ENCODE measurements around the gene ZNF385D. TPM values are rescaled to one million over a fixed set of nuclear protein-coding genes. Genes with fewer than 3 reads are reported as not detected.

Gene ZNF385D
- total and polyA plus RNA-seq, 2 experiments from 2014 or later, result 2.7 to 12.3 TPM

- Histone ChIP-seq H3K36me3 (ENCODE audit: insufficient read depth) (no peaks in the 10 kb centered on the region), H3K79me2 (replicated peaks; ENCODE audit: insufficient read depth) (no peaks in the 10 kb centered on the region), H3K27ac (ENCODE audit: low read depth) (no peak overlapping the region), H2AFZ (no peak overlapping the region), H3K9me2 (ENCODE audit: insufficient read depth) (no peaks in the 10 kb centered on the region), H3K4me2 (no peak overlapping the region), H3K4me3 (no peak overlapping the region), H4K20me1 (replicated peaks; ENCODE audit: insufficient read depth) (no peaks in the 10 kb centered on the region), H3K27me3 (ENCODE audit: insufficient read depth) (no peaks in the 10 kb centered on the region), H3F3A (replicated peaks; ENCODE audit: low read depth) (no peaks in the 10 kb centered on the region), H3K4me1 (ENCODE audit: insufficient read depth) (peaks cover 5% of the 10 kb centered on the region; the same call in 1 of the 2 replicates)
- no peaks in the 10 kb centered on the region for H3K9me3 Mint-ChIP-seq
- H3K4me3 Mint-ChIP-seq, result no peak overlapping the region
- ATAC-seq (no peak), DNase-seq (ENCODE audit: low spot score) (no peak)
- H3K36me3 Mint-ChIP-seq (ENCODE audit: low read depth), result no peaks in the 10 kb centered on the region
- TF ChIP-seq, protein P1, sequence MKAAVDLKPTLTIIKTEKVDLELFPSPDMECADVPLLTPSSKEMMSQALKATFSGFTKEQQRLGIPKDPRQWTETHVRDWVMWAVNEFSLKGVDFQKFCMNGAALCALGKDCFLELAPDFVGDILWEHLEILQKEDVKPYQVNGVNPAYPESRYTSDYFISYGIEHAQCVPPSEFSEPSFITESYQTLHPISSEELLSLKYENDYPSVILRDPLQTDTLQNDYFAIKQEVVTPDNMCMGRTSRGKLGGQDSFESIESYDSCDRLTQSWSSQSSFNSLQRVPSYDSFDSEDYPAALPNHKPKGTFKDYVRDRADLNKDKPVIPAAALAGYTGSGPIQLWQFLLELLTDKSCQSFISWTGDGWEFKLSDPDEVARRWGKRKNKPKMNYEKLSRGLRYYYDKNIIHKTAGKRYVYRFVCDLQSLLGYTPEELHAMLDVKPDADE (IDR thresholded peaks at IDR 0.05), result no peak
- no peak for TF ChIP-seq REST (IDR thresholded peaks at IDR 0.05; ENCODE audit: unreplicated experiment)
- TF ChIP-seq ZNF114 (CRISPR knock-in tag; IDR thresholded peaks at IDR 0.05), result no peak
- TF ChIP-seq STAT1 (IDR thresholded peaks at IDR 0.05; ENCODE audit: unreplicated experiment), result no peak
- no peak for TF ChIP-seq POLR2AphosphoS5 (IDR thresholded peaks at IDR 0.05; ENCODE audit: low read depth)
- TF ChIP-seq, protein P2, sequence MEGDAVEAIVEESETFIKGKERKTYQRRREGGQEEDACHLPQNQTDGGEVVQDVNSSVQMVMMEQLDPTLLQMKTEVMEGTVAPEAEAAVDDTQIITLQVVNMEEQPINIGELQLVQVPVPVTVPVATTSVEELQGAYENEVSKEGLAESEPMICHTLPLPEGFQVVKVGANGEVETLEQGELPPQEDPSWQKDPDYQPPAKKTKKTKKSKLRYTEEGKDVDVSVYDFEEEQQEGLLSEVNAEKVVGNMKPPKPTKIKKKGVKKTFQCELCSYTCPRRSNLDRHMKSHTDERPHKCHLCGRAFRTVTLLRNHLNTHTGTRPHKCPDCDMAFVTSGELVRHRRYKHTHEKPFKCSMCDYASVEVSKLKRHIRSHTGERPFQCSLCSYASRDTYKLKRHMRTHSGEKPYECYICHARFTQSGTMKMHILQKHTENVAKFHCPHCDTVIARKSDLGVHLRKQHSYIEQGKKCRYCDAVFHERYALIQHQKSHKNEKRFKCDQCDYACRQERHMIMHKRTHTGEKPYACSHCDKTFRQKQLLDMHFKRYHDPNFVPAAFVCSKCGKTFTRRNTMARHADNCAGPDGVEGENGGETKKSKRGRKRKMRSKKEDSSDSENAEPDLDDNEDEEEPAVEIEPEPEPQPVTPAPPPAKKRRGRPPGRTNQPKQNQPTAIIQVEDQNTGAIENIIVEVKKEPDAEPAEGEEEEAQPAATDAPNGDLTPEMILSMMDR (conservative IDR thresholded peaks at IDR 0.05; ENCODE audit: low read depth in 2 of 2), result no peak
- no peak for TF ChIP-seq CREB1 (CRISPR knock-in tag; IDR thresholded peaks at IDR 0.05; ENCODE audit: low read depth)
- no peak overlapping the region for H3K27ac Mint-ChIP-seq
- no peaks in the 10 kb centered on the region for H3K27me3 Mint-ChIP-seq (ENCODE audit: insufficient read depth, low read depth, poor library complexity)
- no peaks in the 10 kb centered on the region; the same call in 2 of the 3 replicates for H3K4me1 Mint-ChIP-seq
These were observed 96.3 kb downstream of the ZNF385D start for GRCh38 chr3:21654662-21655061.

DNA sequence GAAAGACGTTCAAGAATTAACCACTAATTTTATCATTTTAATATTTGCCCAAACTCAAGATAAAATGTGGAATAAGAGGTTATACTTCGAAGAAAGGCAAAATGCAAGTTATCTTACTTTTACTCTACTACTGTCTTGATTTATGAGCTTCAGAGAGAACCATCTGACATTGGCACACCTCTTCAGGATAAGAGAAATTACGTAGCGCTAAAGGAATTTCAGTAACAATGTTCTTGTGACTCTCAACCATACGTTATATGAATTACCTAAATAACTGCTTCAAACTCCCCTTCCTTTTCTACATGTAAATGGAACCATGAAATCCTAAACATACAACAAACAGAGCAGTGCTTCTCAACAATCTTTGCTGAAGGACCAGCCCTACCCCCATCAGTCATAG lies 96.8 kb downstream of the ZNF385D start:
- H3K4me2 ChIP-seq, result no peak overlapping the region
- no peak overlapping the region for H3K27ac Mint-ChIP-seq
- no peak for ATAC-seq
- TF ChIP-seq, protein P1 (IDR thresholded peaks at IDR 0.05), result no peak
- TF ChIP-seq REST (IDR thresholded peaks at IDR 0.05; ENCODE audit: unreplicated experiment), result no peak

More for the DNA sequence above, 96.8 kb downstream of the ZNF385D start:
- Mint-ChIP-seq H3K4me1 (no peaks in the 10 kb centered on the region), H3K27me3 (ENCODE audit: insufficient read depth, low read depth, poor library complexity) (no peaks in the 10 kb centered on the region), H3K9me3 (no peaks in the 10 kb centered on the region), H3K36me3 (ENCODE audit: low read depth) (no peaks in the 10 kb centered on the region), H3K4me3 (no peak overlapping the region)
- H3K27ac ChIP-seq (ENCODE audit: low read depth), result no peak overlapping the region
- no peaks in the 10 kb centered on the region for H3K36me3 ChIP-seq (ENCODE audit: insufficient read depth)
- no peaks in the 10 kb centered on the region for H3K79me2 ChIP-seq (replicated peaks; ENCODE audit: insufficient read depth)
- H2AFZ ChIP-seq, result no peak overlapping the region
- no peaks in the 10 kb centered on the region for H3K27me3 ChIP-seq (ENCODE audit: insufficient read depth)
- DNase-seq (ENCODE audit: low spot score), result no peak
- no peak overlapping the region for H3K4me3 ChIP-seq
- H4K20me1 ChIP-seq (replicated peaks; ENCODE audit: insufficient read depth), result no peaks in the 10 kb centered on the region
- H3K4me1 ChIP-seq (ENCODE audit: insufficient read depth), result peaks cover 5% of the 10 kb centered on the region; the same call in 1 of the 2 replicates
- no peaks in the 10 kb centered on the region for H3F3A ChIP-seq (replicated peaks; ENCODE audit: low read depth)
- no peaks in the 10 kb centered on the region for H3K9me2 ChIP-seq (ENCODE audit: insufficient read depth)

Measured in GM23338 (cell line).